CD4-positive, alpha-beta T cell (primary cell): ENCODE data around the gene STAMBPL1. TPM values are rescaled to one million over a fixed set of nuclear protein-coding genes. Genes with fewer than 3 reads are reported as not detected.

Experiments
- ATAC-seq: fragments of 200-7000 bp; cut with Tn5 transposase; one replicate; pipeline ENCODE4 v1.10.0; 2022; ENCODE audit warnings: mild to moderate bottlenecking; ENCODE audit not compliant: poor library complexity
- CTCF ChIA-PET: fragments of 350-600 bp; sonication (Branson Sonifier 250); formaldehyde crosslinking; loops from one replicate; lab custom pipeline; 2021; ENCODE audit warnings: antibody characterized with exemption, inconsistent platforms; lab: Charles Lee
- POLR2A ChIA-PET: fragments of 350-600 bp; sonication (Branson Sonifier 250); formaldehyde crosslinking; loops from one replicate; lab custom pipeline; 2021; ENCODE audit warnings: antibody characterized with exemption, inconsistent platforms; lab: Charles Lee
- DNase-seq, 14 experiments: peaks; one replicate each; pipeline ENCODE4 v3.0.0-alpha.2; 2013 to 2020; ENCODE audit warnings: mixed read lengths in 2 of 14
- H3K27ac ChIP-seq, 2 donors: one replicate each; pipeline versions ENCODE4 v1.5.1 to v1.7.0; 2013; ENCODE audit warnings: low read length in 2 of 2, low read depth in 1 of 2, mild to moderate bottlenecking in 1 of 2
- H3K27me3 ChIP-seq, 2 experiments: 1 replicate in 1 of 2; 2 replicates in 1 of 2; pipeline versions ENCODE4 v1.6.1 to v1.7.0; 2013; ENCODE audit warnings: low read length in 2 of 2, control low read depth in 1 of 2, mild to moderate bottlenecking in 1 of 2, moderate library complexity in 1 of 2; ENCODE audit not compliant: insufficient read depth in 2 of 2, control insufficient read depth in 1 of 2
- H3K36me3 ChIP-seq: one replicate; pipeline ENCODE4 v1.6.1; 2013; ENCODE audit warnings: low read length, control low read depth; ENCODE audit not compliant: insufficient read depth
- H3K4me1 ChIP-seq: one replicate; pipeline ENCODE4 v1.6.1; 2013; ENCODE audit warnings: low read length, control low read depth; ENCODE audit not compliant: insufficient read depth
- H3K4me3 ChIP-seq: one replicate; pipeline ENCODE4 v1.5.1; 2013; ENCODE audit warnings: mild to moderate bottlenecking, low read length, moderate library complexity
- H3K9me3 ChIP-seq, 2 experiments: 1 replicate in 1 of 2; 2 replicates in 1 of 2; pipeline versions ENCODE4 v1.6.1 to v1.7.0; 2013; ENCODE audit warnings: low read length in 2 of 2, mild to moderate bottlenecking in 2 of 2, control low read depth in 1 of 2, moderate library complexity in 1 of 2; ENCODE audit not compliant: control insufficient read depth in 1 of 2, insufficient read depth in 1 of 2
- H3K27ac Mint-ChIP-seq: one replicate; pipeline ENCODE4 v1.8.0; 2020; ENCODE audit warnings: mixed read lengths
- H3K27me3 Mint-ChIP-seq: one replicate; pipeline ENCODE4 v1.8.0; 2021; ENCODE audit warnings: mixed read lengths
- H3K36me3 Mint-ChIP-seq: one replicate; pipeline ENCODE4 v1.8.0; 2021; ENCODE audit warnings: low read depth, mixed read lengths
- H3K4me1 Mint-ChIP-seq: one replicate; pipeline ENCODE4 v1.8.0; 2021; ENCODE audit warnings: low read depth, mixed read lengths
- H3K4me3 Mint-ChIP-seq: one replicate; pipeline ENCODE4 v1.8.0; 2020; ENCODE audit warnings: mild to moderate bottlenecking, mixed read lengths
- H3K9me3 Mint-ChIP-seq: one replicate; pipeline ENCODE4 v1.8.0; 2020; ENCODE audit warnings: mixed read lengths
- intact Hi-C, 2 experiments: fragments of 100-400 bp; cut with DNase I in 1 of 2; cut with micrococcal nuclease in 1 of 2; formaldehyde crosslinking; loops; one replicate each; pipeline versions ENCODE4 v1.15.1 to v1.9.0; 2023 to 2025; cut with DNase I, micrococcal nuclease
- total RNA-seq, 174 experiments: library from RNA in 2 of 174; stranded (reverse) in 2 of 174; gene quantifications; one replicate each; pipeline ENCODE4 v1.2.3 and lab custom pipeline; 2021 to 2026
- TF ChIP-seq, protein P1 (sequence below): fragments of 200-600 bp; IDR thresholded peaks from one replicate; pipeline ENCODE4 v1.8.0; 2022; ENCODE audit warnings: antibody characterized with exemption, mild to moderate bottlenecking

The STAMBPL1 gene
- total RNA-seq, 2 experiments from 2014 or later, result 23.7 to 26.7 TPM

DNA sequence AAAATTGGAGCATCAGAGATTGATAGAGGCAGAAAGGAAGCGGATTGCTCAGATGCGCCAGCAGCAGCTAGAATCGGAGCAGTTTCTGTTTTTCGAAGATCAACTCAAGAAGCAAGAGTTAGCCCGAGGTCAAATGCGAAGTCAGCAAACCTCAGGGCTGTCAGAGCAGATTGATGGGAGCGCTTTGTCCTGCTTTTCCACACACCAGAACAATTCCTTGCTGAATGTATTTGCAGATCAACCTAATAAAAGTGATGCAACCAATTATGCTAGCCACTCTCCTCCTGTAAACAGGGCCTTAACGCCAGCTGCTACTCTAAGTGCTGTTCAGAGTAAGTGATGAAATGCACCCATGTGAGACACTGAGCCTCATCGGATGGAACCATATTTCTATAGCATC is 33.1 kb downstream of the STAMBPL1 start:
- POLR2A ChIA-PET, result no interaction called here
- Mint-ChIP-seq H3K4me1 (no peaks in the 10 kb centered on the region), H3K27me3 (no peaks in the 10 kb centered on the region), H3K4me3 (no peak overlapping the region), H3K9me3 (no peaks in the 10 kb centered on the region), H3K36me3 (peaks cover 82% of the 10 kb centered on the region), H3K27ac (no peak overlapping the region)
- CTCF ChIA-PET, result no interaction called here
- Histone ChIP-seq H3K4me3 (no peak overlapping the region), H3K36me3 (peaks cover 78% of the 10 kb centered on the region), H3K4me1 (no peaks in the 10 kb centered on the region), H3K27me3 (no peaks in the 10 kb centered on the region), H3K9me3 (no peaks in the 10 kb centered on the region), H3K27ac (no peak overlapping the region)
- no peak for DNase-seq
- TF ChIP-seq, protein P1, sequence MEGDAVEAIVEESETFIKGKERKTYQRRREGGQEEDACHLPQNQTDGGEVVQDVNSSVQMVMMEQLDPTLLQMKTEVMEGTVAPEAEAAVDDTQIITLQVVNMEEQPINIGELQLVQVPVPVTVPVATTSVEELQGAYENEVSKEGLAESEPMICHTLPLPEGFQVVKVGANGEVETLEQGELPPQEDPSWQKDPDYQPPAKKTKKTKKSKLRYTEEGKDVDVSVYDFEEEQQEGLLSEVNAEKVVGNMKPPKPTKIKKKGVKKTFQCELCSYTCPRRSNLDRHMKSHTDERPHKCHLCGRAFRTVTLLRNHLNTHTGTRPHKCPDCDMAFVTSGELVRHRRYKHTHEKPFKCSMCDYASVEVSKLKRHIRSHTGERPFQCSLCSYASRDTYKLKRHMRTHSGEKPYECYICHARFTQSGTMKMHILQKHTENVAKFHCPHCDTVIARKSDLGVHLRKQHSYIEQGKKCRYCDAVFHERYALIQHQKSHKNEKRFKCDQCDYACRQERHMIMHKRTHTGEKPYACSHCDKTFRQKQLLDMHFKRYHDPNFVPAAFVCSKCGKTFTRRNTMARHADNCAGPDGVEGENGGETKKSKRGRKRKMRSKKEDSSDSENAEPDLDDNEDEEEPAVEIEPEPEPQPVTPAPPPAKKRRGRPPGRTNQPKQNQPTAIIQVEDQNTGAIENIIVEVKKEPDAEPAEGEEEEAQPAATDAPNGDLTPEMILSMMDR, result no peak
- ATAC-seq, result no peak
- intact Hi-C loops, result no loop called here

DNA sequence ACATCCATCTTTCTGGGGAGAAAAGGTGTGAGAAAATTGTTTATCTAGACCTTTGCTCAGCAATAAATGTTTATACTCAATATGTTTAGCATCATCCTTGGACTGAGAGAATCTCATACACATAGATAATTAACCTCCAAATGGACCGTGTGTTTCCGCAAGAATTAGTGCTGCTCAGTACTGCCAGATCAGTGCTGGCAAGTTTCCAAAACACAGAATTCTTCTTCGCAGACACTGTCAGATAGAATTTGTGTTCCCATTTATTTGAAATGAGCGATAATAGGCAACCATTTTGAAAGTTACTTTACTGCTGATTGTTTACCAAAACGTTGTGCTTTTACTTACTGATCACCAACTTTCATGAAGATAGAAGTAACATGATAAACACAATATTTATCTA is 33.7 kb downstream of the STAMBPL1 start:
- Mint-ChIP-seq H3K36me3 (peaks cover 82% of the 10 kb centered on the region), H3K4me1 (no peaks in the 10 kb centered on the region), H3K27me3 (no peaks in the 10 kb centered on the region), H3K9me3 (no peaks in the 10 kb centered on the region), H3K4me3 (no peak overlapping the region), H3K27ac (no peak overlapping the region)
- no peaks in the 10 kb centered on the region for H3K27me3 ChIP-seq
- POLR2A ChIA-PET, result no interaction called here
- DNase-seq, result no peak
- no peak for ATAC-seq
- TF ChIP-seq, protein P1, result no peak
- H3K36me3 ChIP-seq, result peaks cover 74% of the 10 kb centered on the region
- no peaks in the 10 kb centered on the region for H3K9me3 ChIP-seq
- H3K4me3 ChIP-seq, result no peak overlapping the region
- CTCF ChIA-PET, result no interaction called here
- intact Hi-C loops, result no loop called here
- no peaks in the 10 kb centered on the region for H3K4me1 ChIP-seq
- H3K27ac ChIP-seq, result no peak overlapping the region

DNA sequence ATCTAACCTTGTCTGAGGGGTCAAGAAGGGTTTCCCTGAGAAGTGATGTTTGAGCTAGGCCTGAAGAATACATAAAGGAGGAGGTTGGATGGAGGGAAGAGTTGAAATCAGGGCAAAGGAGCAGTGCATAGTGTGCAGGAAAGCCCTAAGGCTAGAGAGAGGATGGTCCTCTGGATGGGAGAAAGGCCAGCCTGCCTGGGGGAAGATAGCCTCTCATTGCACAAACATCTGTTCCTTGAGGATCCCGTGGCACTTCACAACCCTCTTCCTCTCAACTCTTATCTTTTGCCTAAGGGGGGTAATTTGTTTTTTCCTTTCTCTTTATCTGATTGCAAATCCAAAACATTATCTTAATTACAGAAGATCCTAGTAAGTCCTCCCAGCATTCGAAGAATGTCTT is 35.7 kb downstream of the STAMBPL1 start:
- ChIA-PET POLR2A (no interaction called here), CTCF (no interaction called here)
- TF ChIP-seq, protein P1, result no peak
- Histone ChIP-seq H3K27ac (no peak overlapping the region), H3K27me3 (no peaks in the 10 kb centered on the region), H3K4me1 (no peaks in the 10 kb centered on the region), H3K9me3 (no peaks in the 10 kb centered on the region), H3K36me3 (peaks cover 76% of the 10 kb centered on the region), H3K4me3 (no peak overlapping the region)
- Mint-ChIP-seq H3K27me3 (no peaks in the 10 kb centered on the region), H3K4me3 (no peak overlapping the region), H3K27ac (no peak overlapping the region), H3K9me3 (no peaks in the 10 kb centered on the region), H3K36me3 (peaks cover 77% of the 10 kb centered on the region), H3K4me1 (no peaks in the 10 kb centered on the region)
- intact Hi-C loops, result no loop called here
- DNase-seq (no peak), ATAC-seq (no peak)
